Activated CD8-positive, alpha-beta memory T cell treated with anti-CD3 and anti-CD28 coated beads, Interleukin-2, amount 50 U/mL, for 1 hour (primary cell): ENCODE data around the gene FYB2.
"Not testable (repeated sequence)": the region's sequence is repeated elsewhere in the genome, so short reads cannot be mapped to it uniquely, and the experiment has no call there.

Experiments used
- DNase-seq: peaks from one replicate; pipeline ENCODE4 v3.0.0-alpha.2; 2020; ENCODE audit errors: extremely low read depth

FYB2 gene

GRCh38 chr1:56795870-56796269 lies 23.3 kb downstream of the FYB2 start:
- no peak for DNase-seq

GRCh38 chr1:56790036-56790435 lies 29.2 kb downstream of the FYB2 start:
- DNase-seq: no peak

GRCh38 chr1:56788588-56788987 lies 30.6 kb downstream of the FYB2 start:
- DNase-seq: no peak

GRCh38 chr1:56788102-56788501 lies 31.1 kb downstream of the FYB2 start:
- no peak for DNase-seq

- DNase-seq: no peak
Observed at GRCh38 chr1:56787330-56787729, 31.9 kb downstream of the FYB2 start.

- DNase-seq: no peak
Observed at GRCh38 chr1:56782773-56783172, 36.4 kb downstream of the FYB2 start.

- no peak for DNase-seq
Observed at GRCh38 chr1:56780826-56781225, 38.4 kb downstream of the FYB2 start.

GRCh38 chr1:56780128-56780750 lies 39.0 kb downstream of the FYB2 start:
- DNase-seq: no peak

- no peak for DNase-seq
Observed at GRCh38 chr1:56777972-56778371, 41.2 kb downstream of the FYB2 start.

GRCh38 chr1:56774732-56775131 lies 44.5 kb downstream of the FYB2 start:
- not testable (repeated sequence) for DNase-seq

GRCh38 chr1:56774067-56774609 lies 45.1 kb downstream of the FYB2 start:
- DNase-seq: no peak

GRCh38 chr1:56773341-56774066 lies 45.7 kb downstream of the FYB2 start:
- no peak for DNase-seq

GRCh38 chr1:56771717-56772116 lies 47.5 kb downstream of the FYB2 start:
- no peak for DNase-seq

- no peak for DNase-seq
Observed at GRCh38 chr1:56758794-56759193, 60.4 kb downstream of the FYB2 start.

GRCh38 chr1:56758135-56758534 lies 61.1 kb downstream of the FYB2 start:
- DNase-seq: no peak

GRCh38 chr1:56755911-56756310 lies 63.3 kb downstream of the FYB2 start:
- DNase-seq: no peak

- no peak for DNase-seq
Observed at GRCh38 chr1:56754708-56755479, 64.3 kb downstream of the FYB2 start.

GRCh38 chr1:56745231-56745630 lies 74.0 kb downstream of the FYB2 start:
- DNase-seq: no peak

- no peak for DNase-seq
Observed at GRCh38 chr1:56728964-56729363, 90.2 kb downstream of the FYB2 start.

GRCh38 chr1:56726706-56727105 lies 92.5 kb downstream of the FYB2 start:
- no peak for DNase-seq

GRCh38 chr1:56719171-56719570 lies 100.0 kb downstream of the FYB2 start:
- DNase-seq: no peak

- DNase-seq: no peak
Observed at GRCh38 chr1:56715156-56715555, 104.0 kb downstream of the FYB2 start.

- no peak for DNase-seq
Observed at GRCh38 chr1:56713112-56713511, 106.1 kb downstream of the FYB2 start.
